ENCODE measurements around the gene RIN3. TPM values are rescaled to one million over a fixed set of nuclear protein-coding genes. Genes with fewer than 3 reads are reported as not detected.

RIN3 gene
- total RNA-seq, 4 donors from 2014 or later, result 15.1 to 32.3 (median 21.9) TPM

DNA sequence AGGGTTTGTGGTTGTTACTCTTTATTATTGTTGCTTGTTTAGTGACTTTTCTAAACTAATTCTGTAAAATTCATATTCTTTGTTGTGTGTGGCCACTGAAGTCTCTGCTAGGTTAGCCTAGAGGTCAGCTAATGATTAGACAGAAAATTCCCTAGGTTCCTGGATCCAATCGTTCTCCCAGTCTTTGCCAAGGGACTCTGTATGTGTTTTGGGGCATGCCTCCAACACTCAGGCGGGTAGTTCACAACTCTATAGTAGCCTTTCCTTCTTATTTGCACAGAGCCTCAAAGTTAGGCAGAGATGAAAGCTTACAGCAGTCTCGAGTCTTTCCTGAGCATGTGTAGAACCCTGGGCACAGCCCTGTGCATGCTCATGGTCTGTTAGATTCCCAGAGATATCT, 32.7 kb upstream of the RIN3 start:
- no peak for TF ChIP-seq CTCF (IDR thresholded peaks at IDR 0.05; ENCODE audit: low read depth)

DNA sequence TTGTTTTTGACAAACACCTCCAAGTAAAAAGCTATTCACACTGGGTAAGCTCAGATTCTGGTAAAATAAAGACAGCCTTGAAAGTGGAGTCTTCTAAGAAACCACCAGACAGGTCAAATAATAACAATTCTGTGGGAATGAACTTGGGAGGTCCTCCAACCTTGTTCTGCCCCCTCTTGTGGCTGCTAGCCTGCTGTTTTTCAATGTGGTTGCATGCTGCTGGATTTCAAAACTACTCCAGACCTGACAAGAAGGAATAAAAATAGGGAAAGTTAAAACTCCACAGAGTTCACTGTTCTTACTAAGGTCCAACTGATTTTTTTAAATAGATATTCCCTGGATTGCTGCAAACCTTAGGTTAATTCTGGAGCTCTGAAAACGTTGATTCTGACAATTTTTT, 32.2 kb upstream of the RIN3 start:
- no peak for TF ChIP-seq CTCF (IDR thresholded peaks at IDR 0.05; ENCODE audit: low read depth)

- no peak for TF ChIP-seq CTCF (IDR thresholded peaks at IDR 0.05; ENCODE audit: low read depth)
These were observed 31.6 kb upstream of the RIN3 start for GRCh38 chr14:92481811-92482555.

DNA sequence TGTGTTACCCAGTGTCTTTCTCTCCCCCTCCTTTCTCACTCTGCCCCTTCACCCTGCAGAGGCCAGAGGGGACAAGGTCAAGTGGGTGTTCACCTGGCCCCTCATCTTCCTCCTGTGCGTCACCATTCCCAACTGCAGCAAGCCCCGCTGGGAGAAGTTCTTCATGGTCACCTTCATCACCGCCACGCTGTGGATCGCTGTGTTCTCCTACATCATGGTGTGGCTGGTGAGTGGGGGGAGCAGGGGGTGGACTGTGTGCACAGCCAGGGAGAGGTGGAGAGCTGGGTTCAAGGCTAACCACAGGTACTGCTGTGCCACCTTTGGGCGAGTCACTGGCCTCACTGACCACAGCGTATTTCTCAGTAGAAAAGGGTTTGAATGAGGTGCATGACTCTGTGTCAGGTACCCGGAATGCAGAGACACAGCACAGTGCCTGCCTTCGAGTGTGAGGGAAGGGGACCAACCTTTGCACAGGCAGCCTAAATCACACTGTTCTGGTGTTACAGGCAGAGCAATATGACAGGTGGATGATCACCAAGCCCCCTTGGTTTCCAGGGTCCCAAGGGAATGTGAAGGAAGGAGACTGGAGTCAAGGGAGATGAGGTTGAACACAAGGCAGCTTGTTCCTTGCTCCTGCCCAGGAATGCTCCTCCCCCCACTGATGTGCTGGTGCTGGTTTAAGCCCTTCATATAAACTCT, 30.8 kb upstream of the RIN3 start:
- TF ChIP-seq CTCF (IDR thresholded peaks at IDR 0.05; ENCODE audit: low read depth), result no peak

GRCh38 chr14:92484132-92484823, 29.3 kb upstream of the RIN3 start:
- TF ChIP-seq CTCF (IDR thresholded peaks at IDR 0.05; ENCODE audit: low read depth), result no peak

GRCh38 chr14:92486881-92487280, 26.7 kb upstream of the RIN3 start:
- TF ChIP-seq CTCF (IDR thresholded peaks at IDR 0.05; ENCODE audit: low read depth), result no peak

DNA sequence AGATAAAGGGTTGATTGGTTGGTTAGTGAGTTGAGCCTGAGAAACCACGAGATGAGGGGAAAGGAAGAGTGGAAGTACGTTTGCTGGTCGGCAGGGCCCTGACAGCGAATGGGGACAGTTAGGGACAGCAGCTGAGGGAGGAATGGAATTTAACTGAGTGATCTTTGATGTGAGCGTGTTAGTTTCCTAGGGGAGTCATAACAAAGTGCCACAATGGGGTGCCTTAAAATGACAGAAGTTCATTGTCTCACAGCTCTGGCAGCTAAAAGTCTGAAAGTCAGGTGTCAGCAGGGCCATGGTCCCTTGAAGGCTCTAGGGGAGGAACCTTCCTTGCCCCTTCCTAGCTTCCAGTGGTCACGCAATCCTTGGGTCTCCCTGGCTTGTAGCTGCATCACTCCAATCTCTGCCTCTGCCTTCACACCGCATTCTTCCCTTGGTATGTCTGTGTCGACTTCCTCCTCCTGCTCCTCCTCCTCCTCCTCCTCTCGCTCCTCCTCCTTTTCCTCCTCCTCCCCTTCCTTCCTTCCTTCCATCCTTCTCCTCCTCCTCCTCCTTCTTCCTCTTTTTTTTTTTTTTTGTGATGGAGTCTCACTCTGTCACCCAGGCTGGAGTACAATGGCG, 26.0 kb upstream of the RIN3 start:
- no peak for TF ChIP-seq CTCF (IDR thresholded peaks at IDR 0.05; ENCODE audit: low read depth)
